ENCODE measurements around the gene ITIH6.

- TF ChIP-seq AFF4 (CRISPR knock-in tag; IDR thresholded peaks at IDR 0.05; ENCODE audit: borderline replicate concordance), result no peak
- TF ChIP-seq NR2C2 (CRISPR knock-in tag; IDR thresholded peaks at IDR 0.05), result no peak
- no peak for TF ChIP-seq KAT7 (CRISPR knock-in tag; IDR thresholded peaks at IDR 0.05; ENCODE audit: borderline replicate concordance)
- no peak for TF ChIP-seq CTCF (IDR thresholded peaks at IDR 0.05)
- no peak for TF ChIP-seq NFYB (CRISPR knock-in tag; conservative IDR thresholded peaks at IDR 0.05; ENCODE audit: low read depth)
- TF ChIP-seq TCF7 (CRISPR knock-in tag; IDR thresholded peaks at IDR 0.05; ENCODE audit: low read depth), result no peak
- TF ChIP-seq MAX (CRISPR knock-in tag; IDR thresholded peaks at IDR 0.05), result no peak
- TF ChIP-seq GABPB1 (CRISPR knock-in tag; IDR thresholded peaks at IDR 0.05), result no peak
- TF ChIP-seq ZNF281 (CRISPR knock-in tag; IDR thresholded peaks at IDR 0.05), result no peak
- no peak for TF ChIP-seq CREB1 (CRISPR knock-in tag; IDR thresholded peaks at IDR 0.05)
- no peak for TF ChIP-seq GRHL2 (CRISPR knock-in tag; IDR thresholded peaks at IDR 0.05; ENCODE audit: insufficient replicate concordance, severe bottlenecking)
- no peak for TF ChIP-seq HMGXB4 (CRISPR knock-in tag; IDR thresholded peaks at IDR 0.05)
- TF ChIP-seq USF2 (CRISPR knock-in tag; IDR thresholded peaks at IDR 0.05), result no peak
- no peak for TF ChIP-seq USF1 (CRISPR knock-in tag; IDR thresholded peaks at IDR 0.05)
Measured at GRCh38 chrX:54799046-54799445, 991 bp upstream of the ITIH6 start.
